Progenitor cell of endocrine pancreas (in vitro differentiated cells): ENCODE measurements around the gene SPOCD1. TPM values are rescaled to one million over a fixed set of nuclear protein-coding genes. Genes with fewer than 3 reads are reported as not detected.

Source experiments
- DNase-seq: peaks from one replicate; pipeline ENCODE4 v3.0.0; 2021; ENCODE audit warnings: low spot score; ENCODE audit not compliant: unreplicated experiment
- H3K27ac Mint-ChIP-seq: 2 replicates; pipeline ENCODE4 v1.8.0; 2021; ENCODE audit warnings: mild to moderate bottlenecking, moderate library complexity, mixed read lengths
- H3K27me3 Mint-ChIP-seq: 2 replicates; pipeline ENCODE4 v1.8.0; 2021; ENCODE audit warnings: mixed read lengths
- H3K36me3 Mint-ChIP-seq: 2 replicates; pipeline ENCODE4 v1.8.0; 2022; ENCODE audit warnings: mixed read lengths; ENCODE audit not compliant: insufficient read depth
- H3K4me1 Mint-ChIP-seq: 2 replicates; pipeline ENCODE4 v1.8.0; 2021; ENCODE audit warnings: low read depth, mixed read lengths
- H3K4me3 Mint-ChIP-seq: 2 replicates; pipeline ENCODE4 v1.8.0; 2021; ENCODE audit warnings: low read depth, mild to moderate bottlenecking, moderate library complexity, mixed read lengths
- H3K9me3 Mint-ChIP-seq: 2 replicates; pipeline ENCODE4 v1.8.0; 2021; ENCODE audit warnings: low read depth, mixed read lengths
- CTCF ChIP-seq: fragments of 200-600 bp; sonication (generic); IDR thresholded peaks from one replicate; pipeline ENCODE4 v1.5.0; 2021; ENCODE audit warnings: antibody characterized with exemption, mild to moderate bottlenecking; ENCODE audit not compliant: unreplicated experiment
- total RNA-seq: library from RNA; stranded (reverse); gene quantifications from 2 replicates; pipeline ENCODE4 v1.2.1, GENCODE V29; 2021

The SPOCD1 gene
- total RNA-seq, 1 donor from 2014 or later = 0.36 TPM

- DNase-seq = no peak
- Mint-ChIP-seq H3K27ac (peak overlapping the region; percentile 73), H3K4me3 (no peak overlapping the region), H3K27me3 (peaks cover 29% of the 10 kb centered on the region), H3K4me1 (no peaks in the 10 kb centered on the region), H3K9me3 (no peaks in the 10 kb centered on the region), H3K36me3 (no peaks in the 10 kb centered on the region)
- no peak for TF ChIP-seq CTCF
These were observed 19.1 kb downstream of the SPOCD1 start for GRCh38 chr1:31796707-31797106.

GRCh38 chr1:31795801-31796621 is 19.8 kb downstream of the SPOCD1 start:
- H3K27ac Mint-ChIP-seq = no peak overlapping the region
- H3K9me3 Mint-ChIP-seq = no peaks in the 10 kb centered on the region
- peaks cover 30% of the 10 kb centered on the region for H3K27me3 Mint-ChIP-seq
- DNase-seq = no peak
- TF ChIP-seq CTCF = no peak
- no peaks in the 10 kb centered on the region for H3K36me3 Mint-ChIP-seq
- H3K4me1 Mint-ChIP-seq = no peaks in the 10 kb centered on the region
- H3K4me3 Mint-ChIP-seq = no peak overlapping the region

GRCh38 chr1:31795096-31795675 is 20.6 kb downstream of the SPOCD1 start:
- no peaks in the 10 kb centered on the region for H3K4me1 Mint-ChIP-seq
- no peak for DNase-seq
- H3K27ac Mint-ChIP-seq = no peak overlapping the region
- no peak overlapping the region for H3K4me3 Mint-ChIP-seq
- no peaks in the 10 kb centered on the region for H3K36me3 Mint-ChIP-seq
- H3K9me3 Mint-ChIP-seq = no peaks in the 10 kb centered on the region
- TF ChIP-seq CTCF = no peak
- peaks cover 28% of the 10 kb centered on the region for H3K27me3 Mint-ChIP-seq

- H3K4me3 Mint-ChIP-seq = no peak overlapping the region
- H3K27ac Mint-ChIP-seq = no peak overlapping the region
- H3K36me3 Mint-ChIP-seq = no peaks in the 10 kb centered on the region
- DNase-seq = no peak
- no peaks in the 10 kb centered on the region for H3K9me3 Mint-ChIP-seq
- peaks cover 30% of the 10 kb centered on the region for H3K27me3 Mint-ChIP-seq
- TF ChIP-seq CTCF = no peak
- no peaks in the 10 kb centered on the region for H3K4me1 Mint-ChIP-seq
These were observed 22.1 kb downstream of the SPOCD1 start for GRCh38 chr1:31793586-31794285.

GRCh38 chr1:31793086-31793485 is 22.7 kb downstream of the SPOCD1 start:
- TF ChIP-seq CTCF = no peak
- DNase-seq = no peak
- H3K4me3 Mint-ChIP-seq = no peak overlapping the region
- H3K27ac Mint-ChIP-seq = no peak overlapping the region
- no peaks in the 10 kb centered on the region for H3K9me3 Mint-ChIP-seq
- H3K4me1 Mint-ChIP-seq = no peaks in the 10 kb centered on the region
- H3K27me3 Mint-ChIP-seq = peaks cover 30% of the 10 kb centered on the region
- H3K36me3 Mint-ChIP-seq = no peaks in the 10 kb centered on the region
